OCI-LY1 (cell line): ENCODE measurements around the gene NRCAM.

Experiments
- CTCF ChIP-seq: fragments of 200-600 bp; sonication (generic), shearing (Covaris generic); IDR thresholded peaks from 2 replicates; pipeline ENCODE4 v1.5.1; 2017; ENCODE audit warnings: mild to moderate bottlenecking, antibody characterized with exemption, low read length, moderate library complexity, mixed read lengths
- EZH2 ChIP-seq: fragments of 200-600 bp; sonication (generic), shearing (Covaris generic); IDR thresholded peaks from 2 replicates; pipeline ENCODE4 v1.8.0; 2017; ENCODE audit warnings: borderline replicate concordance, mixed run types, mild to moderate bottlenecking, antibody characterized with exemption, low read length, moderate library complexity, mixed read lengths

DNA sequence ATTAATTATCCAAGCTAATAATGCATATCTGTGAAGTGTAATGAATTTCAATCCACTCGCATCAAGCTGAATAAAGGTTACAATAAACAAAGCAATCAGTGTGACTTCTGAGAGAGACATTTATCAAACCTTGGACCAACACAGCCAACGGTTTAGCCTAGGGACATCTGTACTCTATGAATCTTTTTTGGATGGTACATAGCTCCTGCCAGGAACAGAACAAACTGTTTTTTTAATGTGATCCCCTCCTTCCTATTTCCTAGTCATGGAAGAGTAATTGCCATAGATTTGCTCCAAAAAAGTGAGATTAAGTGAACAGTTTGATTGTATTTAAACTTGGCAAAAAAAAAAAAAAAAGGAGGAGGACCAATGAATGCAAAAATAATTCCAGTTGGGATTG is 11.2 kb upstream of the NRCAM start:
- TF ChIP-seq CTCF: no peak
- TF ChIP-seq EZH2: no peak
